B cell (primary cell): ENCODE measurements around the gene FAM81B. TPM values are rescaled to one million over a fixed set of nuclear protein-coding genes. Genes with fewer than 3 reads are reported as not detected.

Experiments
- ATAC-seq: fragments of 200-7000 bp; cut with Tn5 transposase; one replicate; pipeline ENCODE4 v1.10.0; 2021; ENCODE audit warnings: low read depth, mild to moderate bottlenecking, moderate number of reproducible peaks, moderate library complexity
- CTCF ChIA-PET: fragments of 350-600 bp; sonication (Branson Sonifier 250); formaldehyde crosslinking; loops from one replicate; lab custom pipeline; 2021; ENCODE audit warnings: antibody characterized with exemption, inconsistent platforms; lab: Charles Lee
- POLR2A ChIA-PET: fragments of 350-600 bp; sonication (Branson Sonifier 250); formaldehyde crosslinking; loops from one replicate; lab custom pipeline; 2021; ENCODE audit warnings: antibody characterized with exemption; lab: Charles Lee
- DNase-seq: peaks from one replicate; pipeline ENCODE4 v3.0.0; 2013
- H2AFZ ChIP-seq: 2 replicates; pipeline ENCODE4 v1.6.1; 2012; ENCODE audit warnings: mild to moderate bottlenecking, low read depth, low read length; ENCODE audit not compliant: insufficient read depth, poor library complexity, severe bottlenecking
- H3K27ac ChIP-seq, 2 donors: 1 replicate in 1 of 2; 2 replicates in 1 of 2; pipeline ENCODE4 v1.5.1; 2012 to 2013; ENCODE audit warnings: low read length in 2 of 2, mild to moderate bottlenecking in 2 of 2, moderate library complexity in 1 of 2
- H3K27me3 ChIP-seq, 4 experiments: fragments of 200-600 bp in 1 of 4; sonication (generic) in 1 of 4; replicated peaks in 1 of 4; 1 replicate in 2 of 4; 2 replicates in 2 of 4; pipeline versions ENCODE4 v1.6.1 to v1.7.0; 2013 to 2016; ENCODE audit warnings: low read length in 3 of 4, mild to moderate bottlenecking in 2 of 4, mixed read lengths in 1 of 4, moderate library complexity in 1 of 4; ENCODE audit not compliant: insufficient read depth in 4 of 4, control insufficient read depth in 3 of 4; ENCODE audit errors: control extremely low read depth in 1 of 4
- H3K36me3 ChIP-seq, 2 experiments: replicated peaks in 1 of 2; 1 replicate in 1 of 2; 2 replicates in 1 of 2; pipeline versions ENCODE4 v1.6.1 to v1.7.1; 2013; ENCODE audit warnings: low read length in 1 of 2; ENCODE audit not compliant: insufficient read depth in 2 of 2, control insufficient read depth in 1 of 2; ENCODE audit errors: control extremely low read depth in 1 of 2, extremely low read depth in 1 of 2
- H3K4me1 ChIP-seq, 2 donors: fragments of 200-600 bp in 1 of 2; sonication (generic) in 1 of 2; 1 replicate in 1 of 2; 2 replicates in 1 of 2; pipeline versions ENCODE4 v1.5.1 to v1.6.1; 2013 to 2017; ENCODE audit warnings: low read length in 2 of 2; ENCODE audit not compliant: control insufficient read depth in 2 of 2, insufficient read depth in 2 of 2
- H3K4me2 ChIP-seq: replicated peaks from 2 replicates; pipeline ENCODE3; 2012; ENCODE audit warnings: mild to moderate bottlenecking, low read depth, low read length; ENCODE audit not compliant: poor library complexity, severe bottlenecking
- H3K4me3 ChIP-seq, 5 experiments: fragments of 200-600 bp in 1 of 5; sonication (generic) in 1 of 5; 1 replicate in 3 of 5; 2 replicates in 2 of 5; pipeline versions ENCODE4 v1.5.1 to v1.7.0; 2011 to 2016; ENCODE audit warnings: low read length in 4 of 5, mild to moderate bottlenecking in 4 of 5, low read depth in 2 of 5, control low read depth in 1 of 5, moderate library complexity in 1 of 5; ENCODE audit not compliant: insufficient read depth in 1 of 5; ENCODE audit errors: control extremely low read depth in 1 of 5, extremely low read depth in 1 of 5
- H3K79me2 ChIP-seq: fragments of 200-600 bp; sonication (generic); one replicate; pipeline ENCODE4 v1.6.0; 2016; ENCODE audit warnings: low read length; ENCODE audit not compliant: control insufficient read depth, insufficient read depth
- H3K9ac ChIP-seq: fragments of 200-600 bp; sonication (generic); 2 replicates; pipeline ENCODE4 v1.6.1; 2017; ENCODE audit warnings: mild to moderate bottlenecking, low read length, moderate library complexity
- H3K9me3 ChIP-seq, 3 donors: one replicate each; pipeline versions ENCODE4 v1.6.1 to v1.7.1; 2013; ENCODE audit warnings: low read length in 2 of 3; ENCODE audit not compliant: control insufficient read depth in 2 of 3, insufficient read depth in 1 of 3; ENCODE audit errors: control extremely low read depth in 1 of 3
- H4K20me1 ChIP-seq: 2 replicates; pipeline ENCODE4 v1.6.0; 2012; ENCODE audit warnings: mild to moderate bottlenecking, low read length; ENCODE audit not compliant: insufficient read depth, control insufficient read depth, poor library complexity, severe bottlenecking
- H3K27ac Mint-ChIP-seq: one replicate; pipeline ENCODE4 v1.8.0; 2021; ENCODE audit warnings: mixed read lengths
- H3K27me3 Mint-ChIP-seq: one replicate; pipeline ENCODE4 v1.8.0; 2021; ENCODE audit warnings: mixed read lengths
- H3K4me1 Mint-ChIP-seq: one replicate; pipeline ENCODE4 v1.8.0; 2021; ENCODE audit warnings: mixed read lengths
- H3K4me3 Mint-ChIP-seq: one replicate; pipeline ENCODE4 v1.8.0; 2021; ENCODE audit warnings: mixed read lengths
- H3K9me3 Mint-ChIP-seq: one replicate; pipeline ENCODE4 v1.8.0; 2022; ENCODE audit warnings: mixed read lengths; ENCODE audit not compliant: insufficient read depth
- EZH2 ChIP-seq: IDR thresholded peaks from 2 replicates; pipeline ENCODE4 v1.6.1; 2012; ENCODE audit warnings: borderline replicate concordance, low read depth, mild to moderate bottlenecking, moderate library complexity, low read length; ENCODE audit not compliant: insufficient read depth, poor library complexity, severe bottlenecking
- WGBS: methylation state at CpG from one replicate; pipeline ENCODE4 v1.1.5; 2013; ENCODE audit warnings: missing lambda C conversion rate; ENCODE audit not compliant: insufficient coverage; 5-methylcytosine and 5-hydroxymethylcytosine counted together
- intact Hi-C: fragments of 100-400 bp; cut with micrococcal nuclease; formaldehyde crosslinking; loops from one replicate; pipeline ENCODE4 v1.10.0; 2022
- polyA plus RNA-seq: library from polyadenylated mRNA; depleted of rRNA; stranded (reverse); fragments of >200 nt; gene quantifications from 2 replicates; pipeline ENCODE4 v1.2.3, GENCODE V29; 2012
- total RNA-seq, 2 donors: library from RNA; stranded (reverse); fragments of 120-200 nt in 1 of 2; gene quantifications; 1 replicate in 1 of 2; 2 replicates in 1 of 2; pipeline versions ENCODE4 v1.2.3 to v1.2.4, GENCODE V29; 2013 to 2022
- TF ChIP-seq, protein P1 (sequence below): fragments of 200-600 bp; IDR thresholded peaks from one replicate; pipeline ENCODE4 v1.8.0; 2022; ENCODE audit warnings: antibody characterized with exemption, mild to moderate bottlenecking

Gene FAM81B
- total and polyA plus RNA-seq, 2 donors (not counting 1 experiment from before 2014, with no cell fraction given) = not detected

- Histone ChIP-seq H3K36me3 (no peaks in the 10 kb centered on the region), H3K27me3 (no peaks in the 10 kb centered on the region), H3K9ac (no peak overlapping the region), H3K4me1 (no peaks in the 10 kb centered on the region), H3K4me3 (no peak overlapping the region), H2AFZ (no peak overlapping the region), H3K27ac (no peak overlapping the region), H3K9me3 (peaks cover 0 to 4% (median 0%) of the 10 kb centered on the region in 3 donors), H3K79me2 (no peaks in the 10 kb centered on the region), H4K20me1 (no peaks in the 10 kb centered on the region), H3K4me2 (no peak overlapping the region)
- WGBS = 100% methylated on average over 1 of the region's 4 CpGs
- DNase-seq = no peak
- ChIA-PET CTCF (no interaction called here), POLR2A (no interaction called here)
- H3K4me3 Mint-ChIP-seq = no peak overlapping the region
- H3K9me3 Mint-ChIP-seq = no peaks in the 10 kb centered on the region
- intact Hi-C loops = no loop called here
- TF ChIP-seq, protein P1, sequence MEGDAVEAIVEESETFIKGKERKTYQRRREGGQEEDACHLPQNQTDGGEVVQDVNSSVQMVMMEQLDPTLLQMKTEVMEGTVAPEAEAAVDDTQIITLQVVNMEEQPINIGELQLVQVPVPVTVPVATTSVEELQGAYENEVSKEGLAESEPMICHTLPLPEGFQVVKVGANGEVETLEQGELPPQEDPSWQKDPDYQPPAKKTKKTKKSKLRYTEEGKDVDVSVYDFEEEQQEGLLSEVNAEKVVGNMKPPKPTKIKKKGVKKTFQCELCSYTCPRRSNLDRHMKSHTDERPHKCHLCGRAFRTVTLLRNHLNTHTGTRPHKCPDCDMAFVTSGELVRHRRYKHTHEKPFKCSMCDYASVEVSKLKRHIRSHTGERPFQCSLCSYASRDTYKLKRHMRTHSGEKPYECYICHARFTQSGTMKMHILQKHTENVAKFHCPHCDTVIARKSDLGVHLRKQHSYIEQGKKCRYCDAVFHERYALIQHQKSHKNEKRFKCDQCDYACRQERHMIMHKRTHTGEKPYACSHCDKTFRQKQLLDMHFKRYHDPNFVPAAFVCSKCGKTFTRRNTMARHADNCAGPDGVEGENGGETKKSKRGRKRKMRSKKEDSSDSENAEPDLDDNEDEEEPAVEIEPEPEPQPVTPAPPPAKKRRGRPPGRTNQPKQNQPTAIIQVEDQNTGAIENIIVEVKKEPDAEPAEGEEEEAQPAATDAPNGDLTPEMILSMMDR = no peak
- no peak for TF ChIP-seq EZH2
- no peaks in the 10 kb centered on the region for H3K4me1 Mint-ChIP-seq
- ATAC-seq = no peak
- no peaks in the 10 kb centered on the region for H3K27me3 Mint-ChIP-seq
- H3K27ac Mint-ChIP-seq = no peak overlapping the region
Observed at GRCh38 chr5:95347506-95348120, 43.6 kb upstream of the FAM81B start.

GRCh38 chr5:95350631-95351030 is 40.5 kb upstream of the FAM81B start:
- 71% methylated on average over 1 of the region's 1 CpG for WGBS
- ChIA-PET CTCF (no interaction called here), POLR2A (no interaction called here)
- DNase-seq (no peak), ATAC-seq (no peak)
- Histone ChIP-seq H4K20me1 (no peaks in the 10 kb centered on the region), H3K4me1 (no peaks in the 10 kb centered on the region), H3K27me3 (no peaks in the 10 kb centered on the region), H3K9ac (no peak overlapping the region), H3K36me3 (no peaks in the 10 kb centered on the region), H2AFZ (no peak overlapping the region), H3K4me3 (no peak overlapping the region), H3K27ac (no peak overlapping the region), H3K79me2 (no peaks in the 10 kb centered on the region), H3K4me2 (no peak overlapping the region), H3K9me3 (peaks cover 0 to 4% (median 0%) of the 10 kb centered on the region in 3 donors)
- intact Hi-C loops = no loop called here
- no peak for TF ChIP-seq EZH2
- TF ChIP-seq, protein P1 = no peak
- no peaks in the 10 kb centered on the region for H3K27me3 Mint-ChIP-seq
- H3K4me1 Mint-ChIP-seq = no peaks in the 10 kb centered on the region
- H3K9me3 Mint-ChIP-seq = no peaks in the 10 kb centered on the region
- no peak overlapping the region for H3K27ac Mint-ChIP-seq
- H3K4me3 Mint-ChIP-seq = no peak overlapping the region
